LNCaP clone FGC (cell line): ENCODE measurements around the gene ACTL7B.

Experiments used
- DNase-seq: peaks from one replicate; pipeline ENCODE4 v3.0.0-alpha.2; 2011; ENCODE audit warnings: low read depth
- H3K4me3 ChIP-seq: 2 replicates; pipeline ENCODE4 v1.5.1; 2011; ENCODE audit warnings: mild to moderate bottlenecking, low read depth, low read length, control low read depth
- CTCF ChIP-seq: IDR thresholded peaks from 2 replicates; pipeline ENCODE4 v1.5.1; 2012; ENCODE audit warnings: mild to moderate bottlenecking; ENCODE audit not compliant: control insufficient read depth, insufficient read depth; ENCODE audit errors: extremely low read depth

The ACTL7B gene

GRCh38 chr9:108867829-108868228 lies 12.0 kb upstream of the ACTL7B start:
- DNase-seq, result no peak
- TF ChIP-seq CTCF, result no peak
- no peak overlapping the region for H3K4me3 ChIP-seq

GRCh38 chr9:108867116-108867515 lies 11.3 kb upstream of the ACTL7B start:
- no peak overlapping the region for H3K4me3 ChIP-seq
- TF ChIP-seq CTCF, result no peak
- DNase-seq, result no peak

GRCh38 chr9:108866001-108866420 lies 10.2 kb upstream of the ACTL7B start:
- DNase-seq, result no peak
- TF ChIP-seq CTCF, result no peak
- H3K4me3 ChIP-seq, result no peak overlapping the region

- no peak for TF ChIP-seq CTCF
Measured at GRCh38 chr9:108865037-108865436, 9.3 kb upstream of the ACTL7B start.

GRCh38 chr9:108864446-108864845 lies 8.7 kb upstream of the ACTL7B start:
- TF ChIP-seq CTCF, result no peak
- no peak for DNase-seq
- H3K4me3 ChIP-seq, result no peak overlapping the region

More at GRCh38 chr9:108865037-108865436, 9.3 kb upstream of the ACTL7B start:
- no peak overlapping the region for H3K4me3 ChIP-seq
- no peak for DNase-seq

- no peak for TF ChIP-seq CTCF
- no peak overlapping the region for H3K4me3 ChIP-seq
- no peak for DNase-seq
Measured at GRCh38 chr9:108863891-108864290, 8.1 kb upstream of the ACTL7B start.

- TF ChIP-seq CTCF, result no peak
- H3K4me3 ChIP-seq, result no peak within 1 kb of the TSS
- no peak for DNase-seq
Measured at GRCh38 chr9:108861997-108862396, 6.2 kb upstream of the ACTL7B start, which contains the start of gene ACTL7A. ACTL7A (plus strand) TSS chr9:108862266; CDS start chr9:108862323, 57 bp downstream.
